Measurements from ENCODE around the gene RMDN2. TPM values are rescaled to one million over a fixed set of nuclear protein-coding genes. Genes with fewer than 3 reads are reported as not detected.

RMDN2 gene
- total RNA-seq, 2 experiments from 2014 or later, result 1.9 to 2.2 TPM

- ATAC-seq, result no peak
- ChIA-PET POLR2A (no interaction called here), CTCF (interaction anchor here (1.3 to 2.0 kb wide), 3 partner anchors 9 to 491 kb away, joined by 3 to 16 read pairs (median 4); no protein-coding TSS in a partner anchor)
- H3K27me3 Mint-ChIP-seq (ENCODE audit: low read depth), result peaks cover 23% of the 10 kb centered on the region
- peaks cover 19% of the 10 kb centered on the region for H3K4me1 Mint-ChIP-seq (ENCODE audit: low read depth)
- H3K36me3 Mint-ChIP-seq (ENCODE audit: low read depth), result no peaks in the 10 kb centered on the region
- no peak overlapping the region for H3K27ac Mint-ChIP-seq
- H3K4me3 Mint-ChIP-seq, result no peak overlapping the region
- H3K9me3 Mint-ChIP-seq (ENCODE audit: insufficient read depth), result no peaks in the 10 kb centered on the region
- DNase-seq, result no peak
These were observed 38.3 kb upstream of the RMDN2 start for GRCh38 chr2:37886745-37887144.

- ChIA-PET POLR2A (no interaction called here), CTCF (interaction anchor here (1.5 kb wide), 1 partner anchor 491 kb away, joined by 4 read pairs; no protein-coding TSS in a partner anchor)
- ATAC-seq (no peak), DNase-seq (no peak)
- H3K36me3 Mint-ChIP-seq (ENCODE audit: low read depth), result no peaks in the 10 kb centered on the region
- H3K9me3 Mint-ChIP-seq (ENCODE audit: insufficient read depth), result no peaks in the 10 kb centered on the region
- H3K4me1 Mint-ChIP-seq (ENCODE audit: low read depth), result peaks cover 25% of the 10 kb centered on the region
- no peak overlapping the region for H3K27ac Mint-ChIP-seq
- peaks cover 19% of the 10 kb centered on the region for H3K27me3 Mint-ChIP-seq (ENCODE audit: low read depth)
- H3K4me3 Mint-ChIP-seq, result no peak overlapping the region
These were observed 37.8 kb upstream of the RMDN2 start for GRCh38 chr2:37887286-37887685.

GRCh38 chr2:37890893-37891495, 34.1 kb upstream of the RMDN2 start:
- Mint-ChIP-seq H3K27ac (no peak overlapping the region), H3K36me3 (ENCODE audit: low read depth) (peaks cover 2% of the 10 kb centered on the region), H3K4me3 (no peak overlapping the region), H3K9me3 (ENCODE audit: insufficient read depth) (no peaks in the 10 kb centered on the region), H3K27me3 (ENCODE audit: low read depth) (peaks cover 9% of the 10 kb centered on the region), H3K4me1 (ENCODE audit: low read depth) (peaks cover 37% of the 10 kb centered on the region)
- ATAC-seq (peak; percentile 77), DNase-seq (peak; percentile 76)
- CTCF ChIA-PET, result interaction anchor here (0.7 to 3.9 kb wide), 17 partner anchors 9 to 721 kb away, joined by 3 to 23 read pairs (median 3); no protein-coding TSS in a partner anchor
- POLR2A ChIA-PET, result no interaction called here

- CTCF ChIA-PET, result interaction anchor here (0.8 to 3.9 kb wide), 11 partner anchors 8 to 616 kb away, joined by 3 to 23 read pairs (median 4); no protein-coding TSS in a partner anchor
- peak overlapping the region; percentile 39 for H3K4me3 Mint-ChIP-seq
These were observed 33.1 kb upstream of the RMDN2 start for GRCh38 chr2:37891846-37892435.

GRCh38 chr2:37892436-37893114, 32.5 kb upstream of the RMDN2 start:
- Mint-ChIP-seq H3K27ac (peak overlapping the region; percentile 88), H3K9me3 (ENCODE audit: insufficient read depth) (no peaks in the 10 kb centered on the region), H3K27me3 (ENCODE audit: low read depth) (peaks cover 9% of the 10 kb centered on the region), H3K4me3 (peak overlapping the region; percentile 39), H3K36me3 (ENCODE audit: low read depth) (peaks cover 2% of the 10 kb centered on the region), H3K4me1 (ENCODE audit: low read depth) (peaks cover 29% of the 10 kb centered on the region)
- CTCF ChIA-PET, result interaction anchor here (0.6 to 2.8 kb wide), 6 partner anchors 15 to 511 kb away, joined by 3 to 12 read pairs (median 3); no protein-coding TSS in a partner anchor
- DNase-seq, result peak; percentile 37
- ATAC-seq, result peak; percentile 56
- POLR2A ChIA-PET, result no interaction called here

More at GRCh38 chr2:37891846-37892435, 33.1 kb upstream of the RMDN2 start:
- DNase-seq (no peak), ATAC-seq (no peak)
- peaks cover 9% of the 10 kb centered on the region for H3K27me3 Mint-ChIP-seq (ENCODE audit: low read depth)
- H3K36me3 Mint-ChIP-seq (ENCODE audit: low read depth), result peaks cover 2% of the 10 kb centered on the region
- peak overlapping the region; percentile 88 for H3K27ac Mint-ChIP-seq
- H3K9me3 Mint-ChIP-seq (ENCODE audit: insufficient read depth), result no peaks in the 10 kb centered on the region
- POLR2A ChIA-PET, result no interaction called here
- H3K4me1 Mint-ChIP-seq (ENCODE audit: low read depth), result peaks cover 32% of the 10 kb centered on the region

- ChIA-PET POLR2A (no interaction called here), CTCF (interaction anchor here (0.6 to 1.5 kb wide), 6 partner anchors 15 to 512 kb away, joined by 3 to 8 read pairs (median 3); no protein-coding TSS in a partner anchor)
- peak overlapping the region; percentile 71 for H3K27ac Mint-ChIP-seq
- H3K9me3 Mint-ChIP-seq (ENCODE audit: insufficient read depth), result no peaks in the 10 kb centered on the region
- peaks cover 29% of the 10 kb centered on the region for H3K4me1 Mint-ChIP-seq (ENCODE audit: low read depth)
- peaks cover 2% of the 10 kb centered on the region for H3K36me3 Mint-ChIP-seq (ENCODE audit: low read depth)
- peaks cover 4% of the 10 kb centered on the region for H3K27me3 Mint-ChIP-seq (ENCODE audit: low read depth)
- DNase-seq, result no peak
- no peak overlapping the region for H3K4me3 Mint-ChIP-seq
- ATAC-seq, result no peak
These were observed 31.8 kb upstream of the RMDN2 start for GRCh38 chr2:37893327-37893726.

GRCh38 chr2:37894047-37894446, 31.0 kb upstream of the RMDN2 start:
- peaks cover 4% of the 10 kb centered on the region for H3K27me3 Mint-ChIP-seq (ENCODE audit: low read depth)
- H3K27ac Mint-ChIP-seq, result no peak overlapping the region
- ChIA-PET POLR2A (no interaction called here), CTCF (interaction anchor here (1.5 kb wide), 1 partner anchor 17 kb away, joined by 8 read pairs; no protein-coding TSS in a partner anchor)
- peaks cover 2% of the 10 kb centered on the region for H3K36me3 Mint-ChIP-seq (ENCODE audit: low read depth)
- ATAC-seq (no peak), DNase-seq (no peak)
- no peaks in the 10 kb centered on the region for H3K9me3 Mint-ChIP-seq (ENCODE audit: insufficient read depth)
- H3K4me3 Mint-ChIP-seq, result no peak overlapping the region
- peaks cover 29% of the 10 kb centered on the region for H3K4me1 Mint-ChIP-seq (ENCODE audit: low read depth)

GRCh38 chr2:37894601-37895000, 30.5 kb upstream of the RMDN2 start:
- no peak for ATAC-seq
- POLR2A ChIA-PET, result no interaction called here
- H3K4me3 Mint-ChIP-seq, result no peak overlapping the region

GRCh38 chr2:37895140-37895539, 29.9 kb upstream of the RMDN2 start:
- no peak for DNase-seq
- Mint-ChIP-seq H3K27me3 (ENCODE audit: low read depth) (peaks cover 3% of the 10 kb centered on the region), H3K9me3 (ENCODE audit: insufficient read depth) (no peaks in the 10 kb centered on the region), H3K36me3 (ENCODE audit: low read depth) (peaks cover 4% of the 10 kb centered on the region), H3K4me1 (ENCODE audit: low read depth) (peaks cover 29% of the 10 kb centered on the region), H3K4me3 (no peak overlapping the region), H3K27ac (no peak overlapping the region)
- no peak for ATAC-seq
- ChIA-PET POLR2A (no interaction called here), CTCF (interaction anchor here (0.9 to 1.3 kb wide), 3 partner anchors 9 to 17 kb away, joined by 3 read pairs; no protein-coding TSS in a partner anchor)

More at GRCh38 chr2:37894601-37895000, 30.5 kb upstream of the RMDN2 start:
- Mint-ChIP-seq H3K27me3 (ENCODE audit: low read depth) (peaks cover 4% of the 10 kb centered on the region), H3K36me3 (ENCODE audit: low read depth) (peaks cover 2% of the 10 kb centered on the region), H3K9me3 (ENCODE audit: insufficient read depth) (no peaks in the 10 kb centered on the region), H3K27ac (no peak overlapping the region), H3K4me1 (ENCODE audit: low read depth) (peaks cover 29% of the 10 kb centered on the region)
- CTCF ChIA-PET, result interaction anchor here (1.5 kb wide), 1 partner anchor 17 kb away, joined by 8 read pairs; no protein-coding TSS in a partner anchor
- no peak for DNase-seq

- H3K27me3 Mint-ChIP-seq (ENCODE audit: low read depth), result no peaks in the 10 kb centered on the region
- no peak overlapping the region for H3K4me3 Mint-ChIP-seq
- DNase-seq (no peak), ATAC-seq (no peak)
- H3K4me1 Mint-ChIP-seq (ENCODE audit: low read depth), result peaks cover 22% of the 10 kb centered on the region
- no peak overlapping the region for H3K27ac Mint-ChIP-seq
- CTCF ChIA-PET, result interaction anchor here (0.9 to 1.3 kb wide), 4 partner anchors 10 to 36 kb away, joined by 3 to 4 read pairs (median 3); partner anchors contain the start of gene RMDN2
- H3K36me3 Mint-ChIP-seq (ENCODE audit: low read depth), result peaks cover 7% of the 10 kb centered on the region
- H3K9me3 Mint-ChIP-seq (ENCODE audit: insufficient read depth), result peaks cover 2% of the 10 kb centered on the region
- POLR2A ChIA-PET, result no interaction called here
These were observed 28.8 kb upstream of the RMDN2 start for GRCh38 chr2:37896319-37896718.

GRCh38 chr2:37897511-37897910, 27.6 kb upstream of the RMDN2 start:
- CTCF ChIA-PET, result interaction anchor here (2.6 kb wide), 1 partner anchor 20 kb away, joined by 12 read pairs; no protein-coding TSS in a partner anchor
- Mint-ChIP-seq H3K4me3 (no peak overlapping the region), H3K9me3 (ENCODE audit: insufficient read depth) (peaks cover 9% of the 10 kb centered on the region), H3K4me1 (ENCODE audit: low read depth) (peaks cover 10% of the 10 kb centered on the region), H3K27me3 (ENCODE audit: low read depth) (peaks cover 2% of the 10 kb centered on the region), H3K36me3 (ENCODE audit: low read depth) (peaks cover 7% of the 10 kb centered on the region), H3K27ac (no peak overlapping the region)
- POLR2A ChIA-PET, result no interaction called here
- ATAC-seq (no peak), DNase-seq (no peak)

Measured in activated CD8-positive, alpha-beta T cell treated with anti-CD3 and anti-CD28 coated beads, Interleukin-2, amount 10 ng/mL, durations not matched to agents 7 days and 5 days (primary cell).